B cell (primary cell): ENCODE data around the gene KATNB1. TPM values are rescaled to one million over a fixed set of nuclear protein-coding genes. Genes with fewer than 3 reads are reported as not detected.

Experiments used
- ATAC-seq: fragments of 200-7000 bp; cut with Tn5 transposase; one replicate; pipeline ENCODE4 v1.10.0; 2021; ENCODE audit warnings: low read depth, mild to moderate bottlenecking, moderate number of reproducible peaks, moderate library complexity
- CTCF ChIA-PET: fragments of 350-600 bp; sonication (Branson Sonifier 250); formaldehyde crosslinking; loops from one replicate; lab custom pipeline; 2021; ENCODE audit warnings: antibody characterized with exemption, inconsistent platforms; lab: Charles Lee
- POLR2A ChIA-PET: fragments of 350-600 bp; sonication (Branson Sonifier 250); formaldehyde crosslinking; loops from one replicate; lab custom pipeline; 2021; ENCODE audit warnings: antibody characterized with exemption; lab: Charles Lee
- DNase-seq: peaks from one replicate; pipeline ENCODE4 v3.0.0; 2013
- H2AFZ ChIP-seq: 2 replicates; pipeline ENCODE4 v1.6.1; 2012; ENCODE audit warnings: mild to moderate bottlenecking, low read depth, low read length; ENCODE audit not compliant: insufficient read depth, poor library complexity, severe bottlenecking
- H3K27ac ChIP-seq, 2 donors: 1 replicate in 1 of 2; 2 replicates in 1 of 2; pipeline ENCODE4 v1.5.1; 2012 to 2013; ENCODE audit warnings: low read length in 2 of 2, mild to moderate bottlenecking in 2 of 2, moderate library complexity in 1 of 2
- H3K27me3 ChIP-seq, 4 experiments: fragments of 200-600 bp in 1 of 4; sonication (generic) in 1 of 4; replicated peaks in 1 of 4; 1 replicate in 2 of 4; 2 replicates in 2 of 4; pipeline versions ENCODE4 v1.6.1 to v1.7.0; 2013 to 2016; ENCODE audit warnings: low read length in 3 of 4, mild to moderate bottlenecking in 2 of 4, mixed read lengths in 1 of 4, moderate library complexity in 1 of 4; ENCODE audit not compliant: insufficient read depth in 4 of 4, control insufficient read depth in 3 of 4; ENCODE audit errors: control extremely low read depth in 1 of 4
- H3K36me3 ChIP-seq, 2 experiments: replicated peaks in 1 of 2; 1 replicate in 1 of 2; 2 replicates in 1 of 2; pipeline versions ENCODE4 v1.6.1 to v1.7.1; 2013; ENCODE audit warnings: low read length in 1 of 2; ENCODE audit not compliant: insufficient read depth in 2 of 2, control insufficient read depth in 1 of 2; ENCODE audit errors: control extremely low read depth in 1 of 2, extremely low read depth in 1 of 2
- H3K4me1 ChIP-seq, 2 donors: fragments of 200-600 bp in 1 of 2; sonication (generic) in 1 of 2; 1 replicate in 1 of 2; 2 replicates in 1 of 2; pipeline versions ENCODE4 v1.5.1 to v1.6.1; 2013 to 2017; ENCODE audit warnings: low read length in 2 of 2; ENCODE audit not compliant: control insufficient read depth in 2 of 2, insufficient read depth in 2 of 2
- H3K4me2 ChIP-seq: replicated peaks from 2 replicates; pipeline ENCODE3; 2012; ENCODE audit warnings: mild to moderate bottlenecking, low read depth, low read length; ENCODE audit not compliant: poor library complexity, severe bottlenecking
- H3K4me3 ChIP-seq, 5 experiments: fragments of 200-600 bp in 1 of 5; sonication (generic) in 1 of 5; 1 replicate in 3 of 5; 2 replicates in 2 of 5; pipeline versions ENCODE4 v1.5.1 to v1.7.0; 2011 to 2016; ENCODE audit warnings: low read length in 4 of 5, mild to moderate bottlenecking in 4 of 5, low read depth in 2 of 5, control low read depth in 1 of 5, moderate library complexity in 1 of 5; ENCODE audit not compliant: insufficient read depth in 1 of 5; ENCODE audit errors: control extremely low read depth in 1 of 5, extremely low read depth in 1 of 5
- H3K79me2 ChIP-seq: fragments of 200-600 bp; sonication (generic); one replicate; pipeline ENCODE4 v1.6.0; 2016; ENCODE audit warnings: low read length; ENCODE audit not compliant: control insufficient read depth, insufficient read depth
- H3K9ac ChIP-seq: fragments of 200-600 bp; sonication (generic); 2 replicates; pipeline ENCODE4 v1.6.1; 2017; ENCODE audit warnings: mild to moderate bottlenecking, low read length, moderate library complexity
- H3K9me3 ChIP-seq, 3 donors: one replicate each; pipeline versions ENCODE4 v1.6.1 to v1.7.1; 2013; ENCODE audit warnings: low read length in 2 of 3; ENCODE audit not compliant: control insufficient read depth in 2 of 3, insufficient read depth in 1 of 3; ENCODE audit errors: control extremely low read depth in 1 of 3
- H4K20me1 ChIP-seq: 2 replicates; pipeline ENCODE4 v1.6.0; 2012; ENCODE audit warnings: mild to moderate bottlenecking, low read length; ENCODE audit not compliant: insufficient read depth, control insufficient read depth, poor library complexity, severe bottlenecking
- H3K27ac Mint-ChIP-seq: one replicate; pipeline ENCODE4 v1.8.0; 2021; ENCODE audit warnings: mixed read lengths
- H3K27me3 Mint-ChIP-seq: one replicate; pipeline ENCODE4 v1.8.0; 2021; ENCODE audit warnings: mixed read lengths
- H3K4me1 Mint-ChIP-seq: one replicate; pipeline ENCODE4 v1.8.0; 2021; ENCODE audit warnings: mixed read lengths
- H3K4me3 Mint-ChIP-seq: one replicate; pipeline ENCODE4 v1.8.0; 2021; ENCODE audit warnings: mixed read lengths
- H3K9me3 Mint-ChIP-seq: one replicate; pipeline ENCODE4 v1.8.0; 2022; ENCODE audit warnings: mixed read lengths; ENCODE audit not compliant: insufficient read depth
- CTCF ChIP-seq: fragments of 200-600 bp; IDR thresholded peaks from one replicate; pipeline ENCODE4 v1.8.0; 2022; ENCODE audit warnings: antibody characterized with exemption, mild to moderate bottlenecking
- EZH2 ChIP-seq: IDR thresholded peaks from 2 replicates; pipeline ENCODE4 v1.6.1; 2012; ENCODE audit warnings: borderline replicate concordance, low read depth, mild to moderate bottlenecking, moderate library complexity, low read length; ENCODE audit not compliant: insufficient read depth, poor library complexity, severe bottlenecking
- WGBS: methylation state at CpG from one replicate; pipeline ENCODE4 v1.1.5; 2013; ENCODE audit warnings: missing lambda C conversion rate; ENCODE audit not compliant: insufficient coverage; 5-methylcytosine and 5-hydroxymethylcytosine counted together
- intact Hi-C: fragments of 100-400 bp; cut with micrococcal nuclease; formaldehyde crosslinking; loops from one replicate; pipeline ENCODE4 v1.10.0; 2022
- polyA plus RNA-seq: library from polyadenylated mRNA; depleted of rRNA; stranded (reverse); fragments of >200 nt; gene quantifications from 2 replicates; pipeline ENCODE4 v1.2.3, GENCODE V29; 2012
- total RNA-seq, 2 donors: library from RNA; stranded (reverse); fragments of 120-200 nt in 1 of 2; gene quantifications; 1 replicate in 1 of 2; 2 replicates in 1 of 2; pipeline versions ENCODE4 v1.2.3 to v1.2.4, GENCODE V29; 2013 to 2022

Gene KATNB1
- total and polyA plus RNA-seq, 2 donors (not counting 1 experiment from before 2014, with no cell fraction given) = 20.3 to 29.0 TPM

DNA sequence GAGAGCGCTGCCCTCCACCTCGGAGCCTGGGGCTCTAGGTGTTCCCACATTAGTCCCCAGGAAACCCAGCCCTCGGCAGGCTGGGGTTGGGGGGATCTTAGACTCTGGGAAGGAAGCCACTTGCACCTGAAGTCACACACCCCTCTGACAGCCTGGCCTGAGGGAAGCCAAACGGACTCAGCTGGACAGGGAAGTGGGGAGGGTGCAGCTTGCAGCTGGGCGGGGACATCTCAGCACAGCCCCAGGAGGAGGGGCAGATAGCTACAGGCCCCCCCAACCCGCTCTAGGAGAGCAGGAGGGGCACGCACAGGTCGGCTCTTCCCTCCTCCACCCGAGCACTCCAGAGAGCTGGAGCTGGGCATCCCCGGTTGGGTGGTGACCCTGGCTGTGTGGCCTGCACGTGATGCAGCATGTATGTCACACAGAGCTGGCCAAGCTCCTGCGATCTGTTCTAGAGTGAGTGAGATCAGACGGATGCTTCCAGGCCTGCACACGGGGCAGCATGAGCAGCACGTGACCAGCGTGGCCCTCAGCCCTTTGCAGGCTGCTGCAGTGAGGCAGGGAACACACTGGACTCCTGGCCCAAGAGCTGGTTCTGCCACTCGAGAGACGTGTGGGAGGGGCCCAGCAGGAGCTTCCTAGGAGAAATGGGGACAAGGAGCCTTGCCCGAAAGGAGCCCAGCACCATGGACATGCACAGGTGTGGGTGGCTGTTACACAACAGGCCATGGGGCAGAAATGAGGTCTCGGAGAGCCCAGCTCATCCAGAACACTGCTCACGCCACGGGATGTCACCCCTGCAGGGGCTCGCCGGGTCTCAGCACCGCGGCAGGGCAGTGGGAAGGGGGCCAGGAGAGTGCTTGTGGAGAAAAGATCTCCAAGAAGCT is 51.3 kb downstream of the KATNB1 start:
- TF ChIP-seq CTCF (no peak), EZH2 (no peak)
- Histone ChIP-seq H3K36me3 (no peaks in the 10 kb centered on the region), H3K4me1 (no peaks in the 10 kb centered on the region), H3K27me3 (no peaks in the 10 kb centered on the region), H3K9ac (no peak overlapping the region), H3K27ac (no peak overlapping the region), H3K4me3 (no peak overlapping the region), H4K20me1 (no peaks in the 10 kb centered on the region), H3K79me2 (no peaks in the 10 kb centered on the region), H2AFZ (no peak overlapping the region), H3K4me2 (no peak overlapping the region), H3K9me3 (no peaks in the 10 kb centered on the region)
- no peaks in the 10 kb centered on the region for H3K9me3 Mint-ChIP-seq
- no peaks in the 10 kb centered on the region for H3K4me1 Mint-ChIP-seq
- DNase-seq (no peak), ATAC-seq (no peak)
- CTCF ChIA-PET = no interaction called here
- peaks cover 7% of the 10 kb centered on the region for H3K27me3 Mint-ChIP-seq
- H3K4me3 Mint-ChIP-seq = no peak overlapping the region
- POLR2A ChIA-PET = no interaction called here
- 90% methylated on average over 24 of the region's 26 CpGs for WGBS
- intact Hi-C loops = no loop called here
- H3K27ac Mint-ChIP-seq = no peak overlapping the region

GRCh38 chr16:57787519-57787905 is 51.9 kb downstream of the KATNB1 start:
- no peak overlapping the region for H2AFZ ChIP-seq
- H3K27ac Mint-ChIP-seq = no peak overlapping the region
- H3K4me2 ChIP-seq = no peak overlapping the region
- no peaks in the 10 kb centered on the region for H3K4me1 ChIP-seq
- ChIA-PET CTCF (no interaction called here), POLR2A (no interaction called here)
- no peak overlapping the region for H3K4me3 ChIP-seq
- H3K4me1 Mint-ChIP-seq = no peaks in the 10 kb centered on the region
- H3K9me3 ChIP-seq = no peaks in the 10 kb centered on the region
- no peaks in the 10 kb centered on the region for H4K20me1 ChIP-seq
- no peak for DNase-seq
- no peak overlapping the region for H3K9ac ChIP-seq
- 79% methylated on average over 7 of the region's 8 CpGs for WGBS
- no peak for ATAC-seq
- H3K36me3 ChIP-seq = no peaks in the 10 kb centered on the region
- no peaks in the 10 kb centered on the region for H3K79me2 ChIP-seq
- H3K27me3 ChIP-seq = no peaks in the 10 kb centered on the region
- intact Hi-C loops = no loop called here
- TF ChIP-seq CTCF = no peak
- no peak for TF ChIP-seq EZH2
- no peak overlapping the region for H3K4me3 Mint-ChIP-seq
- H3K27ac ChIP-seq = no peak overlapping the region
- H3K27me3 Mint-ChIP-seq = peaks cover 7% of the 10 kb centered on the region
- H3K9me3 Mint-ChIP-seq = no peaks in the 10 kb centered on the region
